HG03103 (cell line): Measurements from ENCODE around the gene TMEM38A.

Experiments used
- ATAC-seq: cut with Tn5 transposase; IDR thresholded peaks from one replicate; pipeline ENCODE4 v1.9.1; 2021; ENCODE audit warnings: low read depth; ENCODE audit not compliant: unreplicated experiment

TMEM38A gene

GRCh38 chr19:16660763-16661479 is at the start of gene TMEM38A:
TSS of gene TMEM38A (plus strand) at chr19:16661139. CDS start at chr19:16661218, 79 bp downstream.
- ATAC-seq = no peak

GRCh38 chr19:16612636-16613035 is 48.3 kb upstream of the TMEM38A start:
- no peak for ATAC-seq

GRCh38 chr19:16613841-16614240 is 47.1 kb upstream of the TMEM38A start:
- no peak for ATAC-seq

- ATAC-seq = no peak
Measured at GRCh38 chr19:16614941-16615340, 46.0 kb upstream of the TMEM38A start.

- no peak for ATAC-seq
Measured at GRCh38 chr19:16615808-16616207, 45.1 kb upstream of the TMEM38A start.

GRCh38 chr19:16618248-16618647 is 42.7 kb upstream of the TMEM38A start:
- no peak for ATAC-seq

GRCh38 chr19:16619457-16619856 is 41.5 kb upstream of the TMEM38A start:
- no peak for ATAC-seq

- no peak for ATAC-seq
Measured at GRCh38 chr19:16620018-16620417, 40.9 kb upstream of the TMEM38A start.

GRCh38 chr19:16620584-16620983 is 40.4 kb upstream of the TMEM38A start:
- no peak for ATAC-seq

- ATAC-seq = no peak
Measured at GRCh38 chr19:16621165-16621800, 39.7 kb upstream of the TMEM38A start.

GRCh38 chr19:16623066-16623465 is 37.9 kb upstream of the TMEM38A start:
- ATAC-seq = no peak

- ATAC-seq = no peak
Measured at GRCh38 chr19:16623576-16623975, 37.4 kb upstream of the TMEM38A start.

- no peak for ATAC-seq
Measured at GRCh38 chr19:16624236-16624635, 36.7 kb upstream of the TMEM38A start.

GRCh38 chr19:16625163-16625958 is 35.6 kb upstream of the TMEM38A start:
- no peak for ATAC-seq

GRCh38 chr19:16626796-16627192 is 34.1 kb upstream of the TMEM38A start:
- no peak for ATAC-seq

GRCh38 chr19:16627193-16627927 is 33.6 kb upstream of the TMEM38A start:
- no peak for ATAC-seq

GRCh38 chr19:16627928-16628182 is 33.1 kb upstream of the TMEM38A start:
- peak; percentile 8 for ATAC-seq

- ATAC-seq = peak; percentile 76
Measured at GRCh38 chr19:16628183-16628983, 32.6 kb upstream of the TMEM38A start, which contains the start of gene MED26. TSS of gene MED26 (minus strand) at chr19:16628204. CDS start at chr19:16627943, 261 bp downstream.

GRCh38 chr19:16628984-16629691 is 31.8 kb upstream of the TMEM38A start:
- no peak for ATAC-seq
